Thyroid gland (tissue), 4 donors: Measurements from ENCODE around the gene NECTIN1.

Experiments used
- POLR2A ChIP-seq, 2 donors: fragments of 450-650 bp; IDR thresholded peaks; one replicate each; pipeline ENCODE4 v1.6.1; 2017; ENCODE audit warnings: antibody characterized with exemption in 2 of 2, mild to moderate bottlenecking in 2 of 2, moderate library complexity in 1 of 2
- TF ChIP-seq, protein P1 (sequence below), 6 experiments: fragments of 200-600 bp in 3 of 6; fragments of 450-650 bp in 3 of 6; sonication (generic) in 3 of 6; IDR thresholded peaks; one replicate each; pipeline ENCODE4 v1.5.1; 2016 to 2019; ENCODE audit warnings: antibody characterized with exemption in 6 of 6, mild to moderate bottlenecking in 2 of 6, inconsistent platforms in 1 of 6, moderate library complexity in 1 of 6

DNA sequence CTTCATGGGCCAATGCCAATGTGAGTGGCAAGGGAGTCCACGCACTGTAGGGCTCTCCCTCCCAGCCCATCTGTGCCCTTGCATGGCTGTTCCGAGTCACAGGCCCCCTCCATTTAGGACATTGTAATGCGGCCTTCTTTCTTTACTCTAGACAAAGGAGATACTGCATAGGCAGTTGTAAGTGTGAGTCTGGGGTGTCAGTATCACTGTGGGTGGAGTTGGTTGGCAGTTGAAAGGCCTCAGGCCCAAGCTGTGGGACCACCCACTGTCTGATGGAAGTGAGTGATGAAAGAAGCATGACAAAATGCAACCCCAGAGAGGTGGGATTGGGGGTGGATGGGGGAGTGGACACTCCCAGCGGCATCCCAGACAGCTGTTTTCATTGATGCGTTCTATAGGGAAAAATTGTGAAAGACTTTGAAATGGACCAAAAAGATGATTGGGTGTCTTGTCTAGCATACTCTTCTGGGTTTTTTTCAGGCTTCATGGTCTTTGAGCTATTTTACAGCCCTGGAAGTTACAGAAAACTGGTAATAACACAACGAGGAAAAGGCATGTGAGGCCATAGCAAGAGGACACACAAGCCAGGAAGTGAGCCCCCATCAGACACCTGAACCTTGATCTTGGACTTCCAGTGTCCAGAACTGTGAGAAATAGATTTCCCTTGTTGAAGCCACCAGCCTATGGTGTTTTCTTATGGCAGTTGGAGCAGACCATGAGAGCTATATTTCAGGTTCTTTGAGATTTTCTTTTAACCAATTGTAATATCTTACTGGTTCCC, 114.6 kb downstream of the NECTIN1 start:
- TF ChIP-seq, protein P1, sequence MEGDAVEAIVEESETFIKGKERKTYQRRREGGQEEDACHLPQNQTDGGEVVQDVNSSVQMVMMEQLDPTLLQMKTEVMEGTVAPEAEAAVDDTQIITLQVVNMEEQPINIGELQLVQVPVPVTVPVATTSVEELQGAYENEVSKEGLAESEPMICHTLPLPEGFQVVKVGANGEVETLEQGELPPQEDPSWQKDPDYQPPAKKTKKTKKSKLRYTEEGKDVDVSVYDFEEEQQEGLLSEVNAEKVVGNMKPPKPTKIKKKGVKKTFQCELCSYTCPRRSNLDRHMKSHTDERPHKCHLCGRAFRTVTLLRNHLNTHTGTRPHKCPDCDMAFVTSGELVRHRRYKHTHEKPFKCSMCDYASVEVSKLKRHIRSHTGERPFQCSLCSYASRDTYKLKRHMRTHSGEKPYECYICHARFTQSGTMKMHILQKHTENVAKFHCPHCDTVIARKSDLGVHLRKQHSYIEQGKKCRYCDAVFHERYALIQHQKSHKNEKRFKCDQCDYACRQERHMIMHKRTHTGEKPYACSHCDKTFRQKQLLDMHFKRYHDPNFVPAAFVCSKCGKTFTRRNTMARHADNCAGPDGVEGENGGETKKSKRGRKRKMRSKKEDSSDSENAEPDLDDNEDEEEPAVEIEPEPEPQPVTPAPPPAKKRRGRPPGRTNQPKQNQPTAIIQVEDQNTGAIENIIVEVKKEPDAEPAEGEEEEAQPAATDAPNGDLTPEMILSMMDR (IDR thresholded peaks at IDR 0.05): no peak
- no peak for TF ChIP-seq POLR2A (IDR thresholded peaks at IDR 0.05)
